Inflammatory macrophage treated with lipopolysaccharide for 4 hours (primary cell): Measurements from ENCODE around the gene APIP.

Experiments
- DNase-seq: peaks from one replicate; pipeline ENCODE4 v3.0.0-alpha.2; 2020

The APIP gene

DNA sequence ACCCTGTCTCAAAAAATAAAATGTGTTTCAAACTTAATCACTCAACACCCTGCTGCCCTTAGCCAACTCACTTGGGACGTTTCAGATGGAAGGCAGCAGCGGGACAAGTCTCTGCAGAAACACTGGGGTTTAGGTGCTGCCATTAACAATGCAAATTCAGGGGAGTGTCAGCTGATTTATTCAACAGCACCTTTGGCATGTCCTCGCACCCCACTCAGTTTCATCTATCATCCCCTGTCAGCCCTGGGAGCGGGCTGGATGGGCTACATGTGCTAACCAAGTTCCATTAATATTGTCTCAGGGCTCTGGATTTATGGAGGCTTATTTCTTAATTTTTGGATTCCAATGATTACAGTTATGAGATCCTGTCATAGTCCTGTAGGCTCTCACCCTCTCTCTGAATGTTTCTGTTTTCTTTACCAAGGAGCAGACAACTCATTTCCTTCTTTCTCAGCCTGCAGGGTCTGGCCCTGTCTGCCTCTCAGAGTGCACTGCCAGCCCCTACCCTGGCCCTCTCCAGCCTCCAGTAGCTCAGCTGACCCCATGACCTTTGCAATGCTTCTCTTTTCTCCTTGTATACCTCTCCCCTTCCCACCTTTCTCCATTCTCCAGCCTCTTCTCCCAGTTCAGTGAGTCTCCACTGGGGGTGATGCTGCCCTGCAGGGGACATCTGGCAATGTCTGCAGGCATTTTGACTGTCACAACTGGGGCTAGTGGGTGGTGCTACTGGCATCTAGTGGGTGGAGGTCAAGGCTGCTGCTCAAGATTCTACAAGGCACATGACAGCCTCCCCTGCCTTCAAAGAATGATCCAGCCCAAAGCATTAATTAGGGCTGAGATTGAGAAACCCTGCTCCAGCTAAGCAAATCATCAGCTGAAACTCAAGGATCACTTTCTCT lies 79.0 kb downstream of the APIP start:
- DNase-seq = peak; percentile 1

DNA sequence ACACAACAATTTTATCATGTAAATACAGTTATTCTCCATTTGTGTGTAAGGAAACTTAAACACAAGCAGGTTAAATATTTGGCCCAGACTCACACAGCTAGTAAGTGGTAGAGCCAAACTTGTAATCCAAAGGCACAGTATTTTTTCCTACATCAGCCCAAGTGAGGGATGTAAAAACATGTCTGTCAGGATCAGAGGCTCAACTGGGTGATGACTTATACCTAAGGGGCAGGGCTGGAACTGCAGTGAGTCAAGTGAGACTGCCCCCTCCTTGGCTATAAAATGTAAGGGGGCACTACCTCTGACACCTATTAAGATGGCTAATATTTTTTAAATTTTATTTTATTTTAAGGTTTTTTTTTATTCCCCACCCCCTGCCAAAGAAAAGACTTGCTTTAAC lies 82.6 kb downstream of the APIP start:
- DNase-seq = no peak
